ENCODE data around the gene COG7.
A peak's percentile ranks its signal among the peaks of the same experiment; 100 is the strongest.
"Not testable (repeated sequence)": the region's sequence is repeated elsewhere in the genome, so short reads cannot be mapped to it uniquely, and the experiment has no call there.

The COG7 gene

DNA sequence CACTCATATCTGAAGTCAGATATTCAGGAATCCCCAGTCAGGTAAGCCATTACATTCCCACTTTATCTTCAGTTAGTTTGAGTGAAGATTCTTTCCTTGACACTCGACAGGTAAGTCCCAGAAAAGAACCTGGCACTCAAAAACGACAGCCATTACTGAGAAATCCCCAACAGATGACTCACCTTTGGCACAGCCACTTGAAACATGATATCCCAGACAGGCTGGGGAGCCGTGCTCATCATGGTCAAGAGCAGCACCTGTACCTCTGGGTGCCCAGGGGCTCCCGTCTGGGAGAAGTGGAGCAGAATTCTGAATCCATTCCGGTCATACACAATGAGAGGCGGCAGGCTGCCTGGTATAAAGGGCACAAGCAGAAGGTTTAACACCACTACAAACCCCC lies 16.8 kb upstream of the COG7 start:
- DNase-seq: peak; percentile 36

DNA sequence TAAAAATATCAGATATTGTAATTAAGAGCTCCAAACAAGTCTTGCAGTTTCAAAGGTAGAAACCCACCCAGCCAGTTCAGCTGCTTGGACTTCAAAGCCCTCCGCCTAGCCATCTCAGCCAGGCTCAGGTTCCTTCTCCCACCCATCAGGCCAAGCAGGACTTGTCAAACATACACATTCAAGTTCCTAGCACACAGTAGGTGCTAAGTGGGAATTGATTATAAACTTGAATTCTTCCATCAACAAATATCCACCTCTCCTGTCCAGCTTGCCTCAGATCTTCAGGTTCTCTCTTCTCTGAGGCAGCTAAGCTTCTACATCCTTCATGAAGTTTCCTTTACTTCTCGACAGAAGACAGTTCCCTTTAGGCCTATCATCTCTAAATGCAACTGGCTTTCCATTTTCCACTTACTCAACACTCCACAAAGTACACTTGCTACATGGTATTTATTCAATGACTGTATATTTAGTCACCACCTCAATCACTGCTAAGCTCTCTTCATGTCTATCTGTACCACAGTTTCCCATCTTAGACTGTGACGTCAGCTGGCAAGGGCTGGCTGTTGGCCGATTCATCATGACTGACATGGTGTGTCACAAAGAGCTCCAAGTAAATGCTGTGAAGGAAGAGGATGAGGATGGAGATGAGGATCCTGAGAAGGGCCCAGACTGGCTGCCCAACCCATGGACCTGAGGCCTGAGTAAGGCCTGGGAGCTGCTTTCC lies 13.3 kb upstream of the COG7 start:
- DNase-seq: peak; percentile 78

- no peak for DNase-seq
These were observed 12.2 kb upstream of the COG7 start for GRCh38 chr16:23465179-23465578.

GRCh38 chr16:23464196-23464595 lies 11.2 kb upstream of the COG7 start:
- DNase-seq: no peak

DNA sequence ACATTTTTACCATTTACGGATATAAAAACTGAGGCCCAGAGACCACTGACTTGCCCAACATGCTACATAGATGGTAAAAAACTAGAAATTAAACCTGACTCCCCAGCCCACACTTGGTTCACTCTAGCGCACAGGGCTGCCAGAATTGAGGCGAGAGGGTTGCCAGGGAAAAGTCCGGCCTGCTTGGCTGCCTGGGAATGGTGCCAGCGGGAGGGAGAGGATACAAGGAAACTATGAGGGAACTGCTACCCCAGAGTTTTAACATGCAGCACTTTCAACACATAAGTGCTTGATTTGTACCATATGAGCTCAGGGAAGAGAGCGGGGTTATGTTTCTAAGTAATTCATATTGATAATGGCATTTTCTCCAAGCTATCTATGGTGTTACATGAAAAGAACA lies 10.0 kb upstream of the COG7 start:
- DNase-seq: peak; percentile 76

- DNase-seq: no peak
These were observed 506 bp upstream of the COG7 start for GRCh38 chr16:23453338-23454052.

GRCh38 chr16:23452221-23452571 lies 793 bp downstream of the COG7 start:
- no peak for DNase-seq

DNA sequence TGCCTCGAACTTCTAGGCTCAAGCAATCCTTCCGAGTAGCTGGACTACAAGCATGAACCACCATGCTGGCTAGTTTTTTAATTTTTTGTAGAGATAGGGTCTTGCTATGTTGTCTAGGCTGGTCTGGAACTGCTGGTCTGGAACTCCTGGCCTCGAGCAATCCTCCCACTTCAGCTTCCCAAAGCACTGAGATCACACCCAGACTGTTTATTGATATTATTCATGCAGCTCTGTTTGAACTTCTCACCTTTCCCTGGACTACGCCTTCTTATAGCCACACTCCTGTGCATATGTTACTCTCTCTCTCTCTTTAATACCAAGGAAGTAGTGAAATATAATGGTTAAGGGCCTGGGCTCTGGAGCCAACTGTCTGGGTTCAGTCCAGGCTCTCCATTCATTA lies 4.6 kb downstream of the COG7 start:
- DNase-seq: no peak

- DNase-seq: not testable (repeated sequence)
These were observed 15.4 kb downstream of the COG7 start for GRCh38 chr16:23437542-23437941.

- DNase-seq: no peak
These were observed 16.0 kb downstream of the COG7 start for GRCh38 chr16:23436951-23437350.

DNA sequence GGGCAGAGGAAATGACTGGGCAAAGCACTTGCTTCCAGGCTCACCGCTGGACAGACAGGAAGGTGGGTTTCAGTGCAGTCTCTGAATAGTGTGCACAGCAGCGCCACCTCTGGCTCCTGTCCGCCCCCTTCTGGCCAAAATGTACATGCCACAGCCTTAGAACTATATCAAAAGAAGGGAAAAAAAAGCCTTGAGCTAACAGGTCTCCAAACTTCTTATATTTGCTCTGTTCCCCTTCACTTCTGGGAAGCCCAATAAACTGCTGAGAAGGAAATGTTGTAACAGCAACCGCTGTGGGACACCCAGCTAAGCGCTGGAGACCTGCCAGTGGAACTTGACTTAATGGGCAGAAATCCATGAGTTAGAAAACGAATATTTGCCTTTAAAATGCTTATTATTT lies 17.5 kb downstream of the COG7 start:
- DNase-seq: peak; percentile 31

- DNase-seq: peak; percentile 60
These were observed 18.6 kb downstream of the COG7 start for GRCh38 chr16:23434380-23434779.

DNA sequence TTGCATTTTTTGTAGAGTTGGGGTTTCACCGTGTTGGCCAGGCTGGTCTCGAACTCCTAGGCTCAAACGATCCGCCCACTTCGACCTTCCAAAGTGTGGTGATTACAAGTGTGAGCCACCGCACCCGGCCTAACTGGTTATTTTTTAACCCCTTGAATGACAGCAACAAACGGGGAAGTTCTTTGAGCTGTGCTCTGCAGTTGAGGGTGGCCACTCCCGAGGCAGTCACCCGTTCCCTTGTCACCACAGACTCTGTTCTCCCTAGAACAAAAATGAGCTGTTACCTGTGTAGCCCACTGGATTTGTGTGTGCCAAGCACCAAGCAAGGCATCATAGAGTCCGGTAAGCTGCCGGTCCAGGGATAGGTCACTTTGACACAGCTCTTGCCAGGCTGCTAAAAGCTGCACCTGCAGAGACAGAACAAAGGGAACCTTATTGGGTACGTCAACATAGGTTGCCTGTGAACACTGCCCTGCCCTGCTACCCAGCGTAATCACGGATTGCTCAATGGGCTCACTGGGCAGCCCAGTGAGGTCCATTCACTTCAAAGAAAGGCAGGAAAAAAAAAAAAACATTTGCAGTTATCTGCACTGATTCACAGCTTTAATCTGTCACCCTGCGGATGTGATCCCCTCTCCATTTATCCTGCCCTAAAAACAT lies 19.6 kb downstream of the COG7 start:
- no peak for DNase-seq

DNA sequence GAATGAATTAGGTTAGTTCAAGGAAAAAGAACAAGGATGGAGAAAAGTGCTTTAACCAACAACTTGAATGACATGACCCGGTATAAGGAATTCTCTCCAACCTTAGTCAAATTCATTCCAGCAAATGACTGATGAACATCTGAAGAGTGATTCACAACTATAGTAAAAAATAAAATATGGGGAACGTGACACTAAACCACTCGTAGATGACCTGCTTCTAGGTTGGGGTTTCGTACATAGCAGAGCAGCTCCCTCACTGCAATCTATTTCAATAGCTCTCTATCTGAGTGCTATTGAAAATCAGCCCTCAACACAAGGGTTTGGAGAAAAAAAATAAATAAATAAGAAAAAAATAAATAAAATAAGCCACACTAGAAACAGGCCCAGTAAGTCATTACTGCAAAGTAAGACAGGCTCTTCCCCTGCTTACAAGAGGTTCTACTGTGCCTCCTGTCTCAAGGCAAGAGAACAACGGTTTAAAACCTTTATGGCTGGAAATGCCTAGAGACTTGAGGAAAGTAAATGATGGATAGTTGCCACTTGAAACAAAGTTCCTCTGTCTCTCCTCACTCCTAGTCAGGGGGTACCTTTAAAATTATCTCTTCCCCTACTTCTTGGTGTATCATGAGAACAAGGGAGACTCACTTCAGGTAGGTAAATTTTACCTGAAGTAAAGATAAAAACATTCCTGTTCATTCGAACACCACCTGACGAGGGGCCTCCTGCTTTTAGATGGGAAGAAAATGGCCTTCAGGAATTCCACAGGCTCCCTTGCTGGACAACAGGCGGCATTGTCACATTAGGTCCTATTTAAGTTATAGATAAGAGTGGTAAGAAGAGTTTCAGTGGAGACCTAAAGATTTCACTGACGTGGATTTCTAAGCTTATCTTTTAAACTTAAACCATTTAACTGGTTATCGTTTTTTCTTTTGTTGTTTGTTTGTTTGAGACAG lies 20.5 kb downstream of the COG7 start:
- no peak for DNase-seq

- no peak for DNase-seq
These were observed 24.6 kb downstream of the COG7 start for GRCh38 chr16:23428351-23428750.

GRCh38 chr16:23424292-23424958 lies 28.6 kb downstream of the COG7 start:
- DNase-seq: no peak

DNA sequence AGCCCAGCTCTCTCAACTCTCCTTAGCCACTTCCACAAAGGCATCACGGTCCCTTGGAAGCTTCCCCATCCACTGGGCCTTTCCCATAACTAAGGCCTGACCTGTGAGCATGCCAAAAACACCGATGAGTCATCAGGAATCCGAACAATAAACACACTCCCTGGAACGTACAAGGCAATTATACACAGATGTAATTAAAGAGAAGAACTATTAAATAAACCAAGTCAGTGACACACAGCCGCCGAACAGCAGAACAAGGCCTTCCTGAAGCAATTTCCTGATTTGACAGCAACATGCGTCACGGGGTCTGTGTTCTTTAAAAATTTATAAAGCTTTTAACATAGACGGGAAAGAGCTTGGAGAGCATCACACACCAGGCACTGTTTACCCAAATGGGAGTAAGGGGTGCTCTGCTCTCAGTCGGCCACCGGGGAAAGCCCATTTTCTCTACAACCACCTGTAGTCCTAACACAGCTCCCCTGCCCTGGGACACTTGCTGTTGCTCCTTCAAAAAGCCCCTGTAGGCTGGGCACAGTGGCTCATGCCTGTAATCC lies 29.4 kb downstream of the COG7 start:
- DNase-seq: peak; percentile 95

DNA sequence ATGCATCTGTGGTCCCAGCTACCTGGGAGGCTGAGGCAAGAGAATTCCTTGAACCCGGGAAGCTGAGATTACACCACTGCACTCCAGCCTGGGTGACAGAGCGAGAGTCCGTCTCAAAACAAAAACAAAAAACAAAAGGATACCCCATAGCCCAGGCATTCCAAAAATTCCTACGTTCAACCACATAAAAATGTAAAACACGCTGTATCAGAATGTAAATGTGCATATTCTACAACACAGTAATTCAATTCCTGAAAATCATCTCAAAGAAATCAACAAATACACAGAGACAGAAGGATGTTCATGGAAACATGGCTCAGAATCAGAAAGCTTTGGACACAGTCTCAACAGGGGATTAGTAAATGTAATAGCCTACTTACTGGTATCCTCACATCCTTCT lies 33.0 kb downstream of the COG7 start:
- DNase-seq: peak; percentile 53

DNA sequence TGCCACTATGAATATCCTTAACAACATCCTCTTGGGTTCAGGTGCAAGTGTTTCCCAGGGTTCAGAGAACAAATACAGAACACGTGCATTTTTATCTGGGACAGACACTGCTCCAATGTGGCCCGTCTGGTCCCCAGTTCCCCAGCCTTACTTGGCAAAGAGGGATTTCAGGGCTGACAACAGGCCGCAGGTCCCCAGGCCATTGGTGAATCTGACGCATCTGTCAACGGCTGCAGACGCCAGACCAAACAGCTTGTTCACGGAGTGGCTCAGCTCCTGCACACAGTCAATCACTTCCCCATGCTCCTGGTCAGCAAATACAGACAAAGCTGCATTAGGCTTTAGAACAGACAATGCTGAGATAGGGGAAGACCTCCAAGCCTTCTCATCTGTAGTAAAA lies 36.2 kb downstream of the COG7 start:
- no peak for DNase-seq

GRCh38 chr16:23414731-23415130 lies 38.3 kb downstream of the COG7 start:
- DNase-seq: no peak

- no peak for DNase-seq
These were observed 42.8 kb downstream of the COG7 start for GRCh38 chr16:23410176-23410575.

DNA sequence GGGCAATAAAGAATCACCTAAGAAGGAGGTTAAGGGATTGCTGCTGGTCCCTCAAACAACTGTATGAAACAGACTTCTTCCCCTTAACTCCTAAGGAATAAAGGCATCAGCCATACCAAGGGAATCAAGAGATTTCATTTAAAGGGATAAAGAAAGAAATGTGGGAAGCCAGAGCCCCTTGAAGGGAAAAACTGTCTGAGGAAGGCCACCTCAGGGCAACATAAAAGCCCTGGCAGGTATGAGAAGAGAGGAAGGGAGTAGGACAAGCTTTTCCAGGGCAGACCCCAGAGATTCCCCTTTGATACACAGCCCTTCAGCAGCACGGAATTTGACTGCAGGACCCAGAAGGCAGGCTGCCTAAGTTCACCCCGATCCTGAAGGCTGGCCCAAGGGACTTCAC lies 43.5 kb downstream of the COG7 start:
- no peak for DNase-seq
